ENCODE results near the gene RTL9.

GRCh38 chrX:110363244-110363643 is 4.6 kb downstream of the RTL9 start:
- no peak for TF ChIP-seq CTCF (IDR thresholded peaks at IDR 0.05)
- TF ChIP-seq POLR2A (IDR thresholded peaks at IDR 0.05): no peak
